ENCODE data around the gene SCMH1. TPM values are rescaled to one million over a fixed set of nuclear protein-coding genes. Genes with fewer than 3 reads are reported as not detected.

The SCMH1 gene
- total RNA-seq, 1 donor from 2014 or later = 44.0 TPM

Other genes with a start within 250 kb of the SCMH1 start
- gene SLFNL1, start 220.6 kb downstream of the SCMH1 start, total RNA-seq = 0.37 TPM
- 3.4 TPM for gene FOXO6, start 119.1 kb upstream of the SCMH1 start, total RNA-seq
- 0.27 TPM for gene EDN2, start 242.4 kb upstream of the SCMH1 start, total RNA-seq